GM12878 (cell line): Measurements from ENCODE around the gene PTCD2. TPM values are rescaled to one million over a fixed set of nuclear protein-coding genes. Genes with fewer than 3 reads are reported as not detected.

ENCODE experiments used
- ATAC-seq: fragments of 200-7000 bp; cut with Tn5 transposase; 3 replicates; pipeline ENCODE4 v1.9.1; 2020; ENCODE audit warnings: mild to moderate bottlenecking, moderate library complexity
- BruUV-seq: library from RNA; stranded (reverse); fragments of 400-500 nt; replicated peaks from 2 replicates; lab custom pipeline; 2021; lab: Mats Ljungman, UMichigan
- CTCF ChIA-PET: fragments of 300-600 bp; sonication (Branson Sonifier 250); formaldehyde crosslinking; extraction: SDS; loops from one replicate; lab custom pipeline; 2021; ENCODE audit warnings: inconsistent platforms; lab: Yijun Ruan, JAX
- POLR2A ChIA-PET: fragments of 350-600 bp; formaldehyde crosslinking; extraction: SDS; loops from one replicate; lab custom pipeline; 2021; ENCODE audit warnings: inconsistent platforms; lab: Charles Lee
- RAD21 ChIA-PET: fragments of 300-600 bp; sonication (Branson Sonifier 250); formaldehyde crosslinking; loops from one replicate; lab custom pipeline; 2023; ENCODE audit warnings: antibody characterized with exemption; ENCODE audit not compliant: unreplicated experiment; lab: Charles Lee
- SMC1A ChIA-PET: fragments of 300-600 bp; sonication (Branson Sonifier 250); formaldehyde crosslinking; loops from one replicate; lab custom pipeline; 2023; ENCODE audit not compliant: unreplicated experiment, uncharacterized antibody; lab: Charles Lee
- DNase-seq: peaks from one replicate; pipeline ENCODE4 v3.0.0-alpha.2; 2011; ENCODE audit warnings: low read depth, low spot score
- FAIRE-seq: peaks from 3 replicates; lab custom pipeline; 2011; peaks lifted over from hg19 to GRCh38; lab: Jason Lieb, UNC
- H2AFZ ChIP-seq: 2 replicates; pipeline ENCODE4 v1.6.0; 2011; ENCODE audit warnings: low read depth, low read length, control low read depth; ENCODE audit not compliant: control insufficient read depth
- H3K27ac ChIP-seq: 2 replicates; pipeline ENCODE4 v1.5.1; 2011; ENCODE audit warnings: control low read depth; ENCODE audit not compliant: control insufficient read depth, insufficient read depth
- H3K27me3 ChIP-seq, 2 experiments: replicated peaks in 1 of 2; 2 replicates each; pipeline versions ENCODE4 v1.6.0 to v1.6.1; 2011; ENCODE audit warnings: low read length in 1 of 2; ENCODE audit not compliant: control insufficient read depth in 2 of 2, insufficient read depth in 2 of 2
- H3K36me3 ChIP-seq, 2 experiments: 2 replicates each; pipeline ENCODE4 v1.5.1; 2011; ENCODE audit warnings: low read length in 1 of 2; ENCODE audit not compliant: control insufficient read depth in 2 of 2, insufficient read depth in 2 of 2
- H3K4me1 ChIP-seq: 2 replicates; pipeline ENCODE4 v1.6.1; 2011; ENCODE audit warnings: mild to moderate bottlenecking, low read length, moderate library complexity, mixed read lengths; ENCODE audit not compliant: control insufficient read depth, insufficient read depth
- H3K4me2 ChIP-seq: 2 replicates; pipeline ENCODE4 v1.6.0; 2011; ENCODE audit warnings: control low read depth; ENCODE audit not compliant: control insufficient read depth, insufficient read depth
- H3K4me3 ChIP-seq: fragments of 200-600 bp; sonication (generic); 2 replicates; pipeline ENCODE4 v1.5.1; 2016
- H3K79me2 ChIP-seq: 2 replicates; pipeline ENCODE4 v1.6.0; 2011; ENCODE audit warnings: low read length; ENCODE audit not compliant: control insufficient read depth, insufficient read depth
- H3K9ac ChIP-seq: 2 replicates; pipeline ENCODE4 v1.8.0; 2011; ENCODE audit warnings: low read length, control low read depth, mixed read lengths; ENCODE audit not compliant: control insufficient read depth, insufficient read depth
- H3K9me3 ChIP-seq: replicated peaks from 3 replicates; pipeline ENCODE4 v1.5.1; 2011; ENCODE audit warnings: mild to moderate bottlenecking, low read length; ENCODE audit not compliant: control insufficient read depth, insufficient read depth
- H4K20me1 ChIP-seq: 2 replicates; pipeline ENCODE4 v1.6.0; 2011; ENCODE audit not compliant: control insufficient read depth, insufficient read depth
- BHLHE40 ChIP-seq, 2 experiments: fragments of 450-650 bp in 1 of 2; IDR thresholded peaks; 2 replicates each; pipeline ENCODE4 v1.6.1; 2011 to 2017; ENCODE audit warnings: low read depth in 2 of 2, borderline replicate concordance in 1 of 2, improper control_type of control experiment in 1 of 2, low read length in 1 of 2, mild to moderate bottlenecking in 1 of 2
- CTCF ChIP-seq, 3 experiments: IDR thresholded peaks in 2 of 3; conservative IDR thresholded peaks in 1 of 3; 2 replicates each; pipeline ENCODE4 v1.5.1; 2011; ENCODE audit warnings: low read depth in 3 of 3, low read length in 3 of 3, mild to moderate bottlenecking in 3 of 3, control low read depth in 2 of 3, moderate library complexity in 2 of 3, inconsistent platforms in 1 of 3, mixed read lengths in 1 of 3; ENCODE audit not compliant: control insufficient read depth in 2 of 3, insufficient read depth in 1 of 3; ENCODE audit errors: extremely low read depth in 1 of 3
- FOXK2 ChIP-seq: fragments of 450-650 bp; IDR thresholded peaks from 2 replicates; pipeline ENCODE4 v1.6.1; 2017; ENCODE audit warnings: mild to moderate bottlenecking, moderate library complexity
- FOXM1 ChIP-seq: IDR thresholded peaks from 2 replicates; pipeline ENCODE4 v1.6.1; 2012; ENCODE audit warnings: low read depth, mild to moderate bottlenecking, inconsistent platforms, low read length, moderate library complexity
- IRF4 ChIP-seq: IDR thresholded peaks from 2 replicates; pipeline ENCODE4 v1.6.1; 2011; ENCODE audit warnings: low read depth, low read length
- NBN ChIP-seq: fragments of 450-650 bp; IDR thresholded peaks from 2 replicates; pipeline ENCODE4 v1.6.1; 2016
- NFXL1 ChIP-seq: fragments of 450-650 bp; IDR thresholded peaks from 2 replicates; pipeline ENCODE4 v1.6.1; 2017; ENCODE audit warnings: antibody characterized with exemption, mild to moderate bottlenecking, borderline replicate concordance
- NKRF ChIP-seq: fragments of 450-650 bp; conservative IDR thresholded peaks from 2 replicates; pipeline ENCODE4 v1.6.1; 2017; ENCODE audit warnings: mild to moderate bottlenecking, moderate library complexity
- PKNOX1 ChIP-seq: fragments of 450-650 bp; IDR thresholded peaks from 2 replicates; pipeline ENCODE4 v1.6.1; 2016; ENCODE audit warnings: mild to moderate bottlenecking
- RELA ChIP-seq: fragments of 450-650 bp; IDR thresholded peaks from 2 replicates; pipeline ENCODE4 v1.8.0; 2014; ENCODE audit warnings: borderline replicate concordance; ENCODE audit not compliant: partially characterized antibody
- RUNX3 ChIP-seq: IDR thresholded peaks from 2 replicates; pipeline ENCODE4 v1.6.1; 2012; ENCODE audit warnings: low read length, inconsistent platforms
- SRF ChIP-seq, 2 experiments: IDR thresholded peaks; 2 replicates each; pipeline ENCODE4 v1.6.1; 2011; ENCODE audit warnings: low read depth in 2 of 2, low read length in 2 of 2, mild to moderate bottlenecking in 1 of 2, moderate library complexity in 1 of 2
- TCF12 ChIP-seq: IDR thresholded peaks from 2 replicates; pipeline ENCODE4 v1.6.1; 2011; ENCODE audit warnings: low read depth, mild to moderate bottlenecking, low read length
- YY1 ChIP-seq: IDR thresholded peaks from 2 replicates; pipeline ENCODE4 v1.6.1; 2011; ENCODE audit warnings: low read depth, mild to moderate bottlenecking, low read length
- ZNF24 ChIP-seq: fragments of 450-650 bp; IDR thresholded peaks from 2 replicates; pipeline ENCODE4 v1.6.1; 2017; ENCODE audit warnings: antibody characterized with exemption, mild to moderate bottlenecking
- ZNF274 ChIP-seq: IDR thresholded peaks from one replicate; pipeline ENCODE4 v1.8.0; 2011; ENCODE audit not compliant: insufficient read length, insufficient read depth
- WGBS: methylation state at CpG from one replicate; pipeline ENCODE4 v1.1.6; 2016; ENCODE audit warnings: low lambda C conversion rate; ENCODE audit not compliant: insufficient replicate concordance, insufficient coverage; ENCODE audit errors: missing lambda C conversion rate; 5-methylcytosine and 5-hydroxymethylcytosine counted together
- in situ Hi-C: fragments of 300-500 bp; cut with MboI; formaldehyde crosslinking; loops from 9 replicates; pipeline ENCODE4 v1.14.3; 2018; ENCODE audit warnings: mixed read lengths
- intact Hi-C: fragments of 100-400 bp; cut with micrococcal nuclease; formaldehyde crosslinking; loops from one replicate; pipeline ENCODE4 v1.14.2; 2022; ENCODE audit not compliant: unreplicated experiment
- polyA plus RNA-seq, 11 experiments: library from polyadenylated mRNA; depleted of rRNA in 4 of 11; unstranded in 6 of 11; stranded (reverse) in 5 of 11; fragments of >200 nt; fragmentation: Nextera tagmentation in 4 of 11; fragmentation: Illumina TruSeq in 1 of 11; extraction: Ambion mirVana in 4 of 11; extraction: Trizol in 1 of 11; gene quantifications; 1 replicate in 1 of 11; 2 replicates in 10 of 11; pipeline versions ENCODE4 v1.2.1 to v1.2.3, GENCODE V29; 2011 to 2016; ENCODE audit warnings: inconsistent platforms in 2 of 11, missing spikeins in 2 of 11, low read depth in 1 of 11
- total RNA-seq, 4 experiments: library from RNA; depleted of rRNA in 3 of 4; stranded (reverse); fragments of >200 nt in 3 of 4; fragmentation: Illumina TruSeq in 1 of 4; extraction: Trizol in 1 of 4; gene quantifications; 2 replicates each; pipeline versions ENCODE4 v1.2.1 to v1.2.3, GENCODE V29; 2013 to 2021

The PTCD2 gene
- total and polyA plus RNA-seq, 10 of the 15 experiments (the other 5 are each of a cell fraction or from before 2014, with no cell fraction given), result 8.7 to 15.0 (median 11.9) TPM

GRCh38 chr5:72366324-72366976 lies 46.3 kb downstream of the PTCD2 start:
- H3K27me3 ChIP-seq, result no peaks in the 10 kb centered on the region
- 38% methylated on average over 7 of the region's 7 CpGs for WGBS
- peaks cover 17% of the 10 kb centered on the region for H3K4me1 ChIP-seq
- DNase-seq (peak; percentile 43), ATAC-seq (peak; percentile 98), FAIRE-seq (peak; percentile 88)
- no peak overlapping the region for H3K27ac ChIP-seq
- no peak overlapping the region for H3K4me2 ChIP-seq
- in situ Hi-C loops (no loop called here), intact Hi-C loops (loop anchor here (1.0 to 2.0 kb wide), 4 partner anchors 99 to 452 kb away; no protein-coding TSS in a partner anchor)
- no peak overlapping the region for H3K9ac ChIP-seq
- RAD21 ChIA-PET, result interaction anchor here (0.7 to 6.0 kb wide), 30 partner anchors 13 to 454 kb away, joined by 3 to 159 read pairs (median 4); no protein-coding TSS in a partner anchor
- no peaks in the 10 kb centered on the region; the same call in 2 of the 3 replicates for H3K9me3 ChIP-seq
- POLR2A ChIA-PET, result interaction anchor here (1.0 to 3.0 kb wide), 2 partner anchors 141 to 157 kb away, joined by 3 to 11 read pairs; no protein-coding TSS in a partner anchor
- SMC1A ChIA-PET, result interaction anchor here (0.6 to 8.6 kb wide), 38 partner anchors 10 to 452 kb away, joined by 3 to 214 read pairs (median 4); partner anchors contain the start of genes MRPS27, PTCD2 and ZNF366
- CTCF ChIA-PET, result interaction anchor here (0.6 to 9.4 kb wide), 43 partner anchors 8 to 584 kb away, joined by 3 to 238 read pairs (median 4); partner anchors contain the start of genes MRPS27, PTCD2 and TNPO1
- no TSS peak for BruUV-seq
- no peaks in the 10 kb centered on the region for H4K20me1 ChIP-seq
- peaks cover 0 to 6% of the 10 kb centered on the region in 2 experiments; a peak in 1 of 4 replicates for H3K36me3 ChIP-seq
- no peak overlapping the region for H3K4me3 ChIP-seq
- peak overlapping the region; percentile 63; the same call in 1 of the 2 replicates for H2AFZ ChIP-seq
- no peaks in the 10 kb centered on the region for H3K79me2 ChIP-seq
- no peak for TF ChIP-seq BHLHE40 (IDR thresholded peaks at IDR 0.05; ENCODE audit: borderline replicate concordance in 1 of 2, low read depth in 2 of 2, low read length in 1 of 2)
- no peak for TF ChIP-seq FOXK2
- no peak for TF ChIP-seq NFXL1
- TF ChIP-seq ZNF274, result no peak
- TF ChIP-seq NKRF, result no peak
- no peak for TF ChIP-seq RUNX3
- TF ChIP-seq FOXM1, result peak; percentile 56
- TF ChIP-seq CTCF (IDR thresholded peaks at IDR 0.05 in 2 of 3, conservative IDR thresholded peaks at IDR 0.05 in 1 of 3; ENCODE audit: control insufficient read depth in 2 of 3, extremely low read depth in 1 of 3, insufficient read depth in 1 of 3, low read depth in 3 of 3, low read length in 3 of 3), result peak; percentile 67 to 82 (median 76)
- 0 out of 2 replicates have a peak, but pooled peaks have one; percentile 32 for TF ChIP-seq YY1
- no peak for TF ChIP-seq RELA
- TF ChIP-seq SRF (IDR thresholded peaks at IDR 0.05; ENCODE audit: low read depth in 2 of 2, low read length in 2 of 2), result no peak
- no peak for TF ChIP-seq NBN
- TF ChIP-seq ZNF24, result no peak
- TF ChIP-seq IRF4, result no peak
- TF ChIP-seq TCF12, result no peak
- TF ChIP-seq PKNOX1, result 0 out of 2 replicates have a peak, but pooled peaks have one; percentile 3
